NB4 (cell line): ENCODE data around the gene SETDB2.

Experiments
- CTCF ChIP-seq: IDR thresholded peaks from one replicate; pipeline ENCODE4 v1.5.1; 2012; ENCODE audit warnings: low read depth, low read length
- MAX ChIP-seq: IDR thresholded peaks from 2 replicates; pipeline ENCODE4 v1.6.1; 2011; ENCODE audit warnings: low read depth, low read length
- POLR2A ChIP-seq: IDR thresholded peaks from 2 replicates; pipeline ENCODE4 v1.6.1; 2011; ENCODE audit warnings: mild to moderate bottlenecking; ENCODE audit not compliant: insufficient read length; ENCODE audit errors: extremely low read depth

DNA sequence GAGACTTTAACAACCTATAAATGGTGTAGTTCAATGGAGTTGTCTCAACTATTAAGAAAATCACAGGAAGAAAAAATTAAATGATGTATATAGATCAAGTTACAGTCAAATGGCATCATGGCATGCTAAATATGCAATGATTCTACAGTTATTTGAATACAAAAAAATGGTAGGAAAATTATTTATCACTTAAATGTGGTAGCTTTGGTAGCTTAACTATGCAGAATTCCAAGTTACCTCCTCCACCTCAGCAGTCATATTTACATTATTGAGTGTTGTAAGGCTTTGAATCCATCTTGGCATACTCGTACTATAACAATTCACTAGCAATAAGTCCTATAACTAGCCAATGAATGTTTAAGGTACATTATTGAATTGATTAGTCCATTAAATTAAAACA lies 37.0 kb upstream of the SETDB2 start:
- TF ChIP-seq CTCF (no peak), MAX (no peak), POLR2A (no peak)
